Measurements from ENCODE around the gene KCNS3. TPM values are rescaled to one million over a fixed set of nuclear protein-coding genes. Genes with fewer than 3 reads are reported as not detected.
"Not testable (repeated sequence)": the region's sequence is repeated elsewhere in the genome, so short reads cannot be mapped to it uniquely, and the experiment has no call there.

KCNS3 gene
- total RNA-seq, 2 donors from 2014 or later = not detected

DNA sequence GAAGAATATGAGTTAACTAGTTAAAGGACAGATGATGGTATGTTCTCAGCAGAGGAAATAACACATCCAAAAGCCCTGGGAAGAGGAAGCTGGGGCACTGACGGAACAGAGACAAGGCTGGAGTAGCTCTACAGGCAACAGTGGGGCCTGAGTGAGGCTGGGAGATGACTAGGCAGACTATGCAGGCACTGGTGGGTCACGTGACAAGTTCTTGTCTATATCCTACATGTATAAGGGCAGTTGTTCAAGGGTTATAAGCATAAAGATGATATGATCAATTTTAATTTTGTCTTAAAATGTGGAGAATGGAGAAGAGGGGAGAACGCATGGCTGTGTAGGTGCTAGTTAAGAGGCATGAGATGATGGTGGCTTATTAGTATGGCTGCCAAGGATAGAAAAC lies 68.6 kb downstream of the KCNS3 start:
- no peaks in the 10 kb centered on the region for H3K4me1 Mint-ChIP-seq
- H3K27ac Mint-ChIP-seq = no peak overlapping the region
- peaks cover 3% of the 10 kb centered on the region for H3K27me3 Mint-ChIP-seq
- peaks cover 5% of the 10 kb centered on the region for H3K9me3 Mint-ChIP-seq
- ATAC-seq (replicated peaks) = no peak
- no peaks in the 10 kb centered on the region for H3K36me3 Mint-ChIP-seq (ENCODE audit: low read depth)
- H3K4me3 Mint-ChIP-seq = no peak overlapping the region

- H3K4me3 Mint-ChIP-seq = no peak overlapping the region
- no peaks in the 10 kb centered on the region for H3K36me3 Mint-ChIP-seq (ENCODE audit: low read depth)
- no peak overlapping the region for H3K27ac Mint-ChIP-seq
- no peaks in the 10 kb centered on the region for H3K27me3 Mint-ChIP-seq
- no peak for ATAC-seq (replicated peaks)
- peaks cover 5% of the 10 kb centered on the region for H3K9me3 Mint-ChIP-seq
- H3K4me1 Mint-ChIP-seq = no peaks in the 10 kb centered on the region
Measured at GRCh38 chr2:17950006-17950405, 71.5 kb downstream of the KCNS3 start.

- H3K36me3 Mint-ChIP-seq (ENCODE audit: low read depth) = no peaks in the 10 kb centered on the region
- no peaks in the 10 kb centered on the region for H3K27me3 Mint-ChIP-seq
- no peak for ATAC-seq (replicated peaks)
- no peaks in the 10 kb centered on the region for H3K9me3 Mint-ChIP-seq
- H3K27ac Mint-ChIP-seq = no peak overlapping the region
- H3K4me1 Mint-ChIP-seq = no peaks in the 10 kb centered on the region
- H3K4me3 Mint-ChIP-seq = no peak overlapping the region
Measured at GRCh38 chr2:17951563-17951962, 73.1 kb downstream of the KCNS3 start.

DNA sequence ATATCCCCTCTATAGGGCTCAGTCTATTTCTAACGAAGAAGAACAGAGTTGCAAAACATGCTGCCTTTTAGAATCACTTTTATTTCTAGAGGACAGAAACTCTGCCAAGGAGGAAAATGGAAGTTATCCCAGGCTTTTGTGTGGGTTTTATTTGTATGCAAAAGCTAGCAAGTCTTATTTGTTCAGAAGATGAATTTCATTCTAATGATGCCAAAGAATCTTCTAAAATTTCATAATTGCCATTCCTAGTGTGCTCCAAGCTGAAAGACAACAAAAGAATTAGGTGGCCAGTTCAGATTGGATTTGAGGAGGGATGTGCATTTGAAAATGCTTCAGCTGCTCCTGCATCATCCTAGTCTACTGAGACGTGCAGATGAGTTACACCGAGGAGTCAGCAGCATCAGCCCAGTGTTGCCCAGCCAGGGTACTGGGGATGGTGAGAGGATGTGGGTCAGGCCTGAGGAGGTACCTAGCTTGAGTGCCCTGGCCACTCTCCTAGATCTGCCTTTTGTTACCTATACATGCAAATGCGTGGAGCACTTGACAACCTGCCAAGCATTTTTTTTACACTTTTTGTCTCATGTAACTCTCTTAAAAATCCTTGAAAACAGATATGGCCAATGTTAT lies 80.1 kb downstream of the KCNS3 start:
- no peak for ATAC-seq (replicated peaks)
- Mint-ChIP-seq H3K27me3 (no peaks in the 10 kb centered on the region), H3K4me3 (no peak overlapping the region), H3K36me3 (ENCODE audit: low read depth) (no peaks in the 10 kb centered on the region), H3K4me1 (peaks cover 5% of the 10 kb centered on the region), H3K27ac (no peak overlapping the region), H3K9me3 (peaks cover 5% of the 10 kb centered on the region)

DNA sequence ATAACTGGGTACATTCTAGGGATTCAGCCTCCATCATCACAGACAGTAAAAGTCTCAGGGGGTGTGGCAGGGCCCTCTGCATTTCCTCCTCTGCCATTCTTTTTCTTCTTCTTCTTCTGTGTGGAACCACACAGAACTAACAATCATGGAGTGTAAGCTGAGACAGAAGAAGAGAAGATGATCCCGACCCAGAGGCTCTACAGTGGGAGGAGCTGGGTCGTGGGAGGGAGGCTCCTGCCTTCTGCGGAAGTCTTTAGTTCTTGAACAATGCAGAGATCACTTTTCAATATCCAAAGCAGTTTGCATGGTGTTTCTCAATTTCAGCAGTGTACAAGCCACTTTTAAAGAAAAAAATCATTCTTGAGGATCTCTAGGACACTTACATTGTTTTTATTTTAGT lies 80.9 kb downstream of the KCNS3 start:
- Mint-ChIP-seq H3K4me3 (no peak overlapping the region), H3K36me3 (ENCODE audit: low read depth) (no peaks in the 10 kb centered on the region), H3K4me1 (peaks cover 5% of the 10 kb centered on the region), H3K27me3 (no peaks in the 10 kb centered on the region), H3K9me3 (peaks cover 5% of the 10 kb centered on the region), H3K27ac (no peak overlapping the region)
- ATAC-seq (replicated peaks) = no peak

DNA sequence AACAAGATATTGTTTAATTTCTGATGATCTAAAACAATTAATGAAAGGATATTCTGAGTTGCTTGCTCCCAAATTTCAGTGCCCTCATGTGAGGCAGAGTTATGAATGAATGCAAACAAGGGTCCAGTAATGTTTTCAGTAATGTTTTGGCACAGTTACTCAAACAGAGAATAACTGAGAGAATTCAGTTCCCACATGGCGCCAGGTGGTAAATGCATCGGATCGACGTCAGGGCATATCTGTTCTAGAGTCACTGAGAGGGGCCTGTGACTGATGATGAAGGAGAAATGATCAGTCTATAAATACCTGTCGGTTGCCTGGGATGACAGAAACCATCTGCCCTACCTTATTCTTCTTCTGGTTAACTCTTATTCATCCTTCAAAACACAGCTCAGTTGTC lies 81.4 kb downstream of the KCNS3 start:
- no peaks in the 10 kb centered on the region for H3K36me3 Mint-ChIP-seq (ENCODE audit: low read depth)
- no peak overlapping the region for H3K27ac Mint-ChIP-seq
- H3K9me3 Mint-ChIP-seq = peaks cover 5% of the 10 kb centered on the region
- H3K4me3 Mint-ChIP-seq = no peak overlapping the region
- peaks cover 5% of the 10 kb centered on the region for H3K4me1 Mint-ChIP-seq
- no peaks in the 10 kb centered on the region for H3K27me3 Mint-ChIP-seq
- no peak for ATAC-seq (replicated peaks)

DNA sequence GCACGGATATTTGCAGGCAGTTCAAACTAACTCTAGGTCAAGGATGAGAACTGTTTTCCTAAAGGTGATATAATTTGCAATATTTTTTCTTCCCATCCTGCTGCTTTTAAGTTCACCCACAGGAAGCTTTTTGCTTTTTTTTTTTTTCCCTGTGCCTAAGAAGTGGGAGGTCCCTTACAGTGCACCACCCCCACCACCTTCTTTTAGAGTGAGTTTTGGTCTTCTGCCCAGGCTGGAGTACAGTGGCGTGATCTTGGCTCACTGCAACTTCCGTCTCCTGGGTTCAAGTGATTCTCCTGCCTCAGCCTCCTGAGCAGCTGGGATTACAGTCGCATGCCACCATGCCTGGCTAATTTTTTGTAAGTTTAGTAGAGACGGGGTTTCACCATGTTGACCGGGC lies 82.5 kb downstream of the KCNS3 start:
- H3K27me3 Mint-ChIP-seq = no peaks in the 10 kb centered on the region
- no peak overlapping the region for H3K27ac Mint-ChIP-seq
- H3K36me3 Mint-ChIP-seq (ENCODE audit: low read depth) = no peaks in the 10 kb centered on the region
- H3K9me3 Mint-ChIP-seq = peaks cover 5% of the 10 kb centered on the region
- no peak overlapping the region for H3K4me3 Mint-ChIP-seq
- no peak for ATAC-seq (replicated peaks)
- peaks cover 5% of the 10 kb centered on the region for H3K4me1 Mint-ChIP-seq

GRCh38 chr2:17961789-17962188 lies 83.3 kb downstream of the KCNS3 start:
- H3K4me3 Mint-ChIP-seq = no peak overlapping the region
- H3K9me3 Mint-ChIP-seq = peaks cover 5% of the 10 kb centered on the region
- H3K27ac Mint-ChIP-seq = no peak overlapping the region
- no peak for ATAC-seq (replicated peaks)
- H3K4me1 Mint-ChIP-seq = peaks cover 5% of the 10 kb centered on the region
- H3K36me3 Mint-ChIP-seq (ENCODE audit: low read depth) = no peaks in the 10 kb centered on the region
- no peaks in the 10 kb centered on the region for H3K27me3 Mint-ChIP-seq

GRCh38 chr2:17962876-17963275 lies 84.4 kb downstream of the KCNS3 start:
- Mint-ChIP-seq H3K4me1 (peaks cover 5% of the 10 kb centered on the region), H3K4me3 (no peak overlapping the region), H3K9me3 (peaks cover 5% of the 10 kb centered on the region), H3K27ac (no peak overlapping the region), H3K27me3 (no peaks in the 10 kb centered on the region), H3K36me3 (ENCODE audit: low read depth) (no peaks in the 10 kb centered on the region)
- ATAC-seq (replicated peaks) = no peak

DNA sequence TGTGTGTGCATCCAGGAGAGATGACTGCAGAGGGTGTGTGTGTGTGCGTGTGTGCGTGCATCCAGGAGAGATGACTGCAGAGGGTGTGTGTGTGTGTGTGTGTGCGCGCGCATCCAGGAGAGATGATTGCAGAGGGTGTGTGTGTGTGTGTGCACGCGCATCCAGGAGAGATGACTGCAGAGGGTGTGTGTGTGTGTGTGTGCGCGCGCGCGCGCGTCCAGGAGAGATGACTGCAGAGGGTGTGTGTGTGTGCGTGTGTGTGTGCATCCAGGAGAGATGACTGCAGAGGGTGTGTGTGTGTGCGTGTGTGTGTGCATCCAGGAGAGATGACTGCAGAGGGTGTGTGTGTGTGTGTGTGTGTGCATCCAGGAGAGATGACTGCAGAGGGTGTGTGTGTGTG lies 85.1 kb downstream of the KCNS3 start:
- H3K4me1 Mint-ChIP-seq; H3K36me3 Mint-ChIP-seq (ENCODE audit: low read depth); H3K9me3 Mint-ChIP-seq; H3K4me3 Mint-ChIP-seq; H3K27ac Mint-ChIP-seq; H3K27me3 Mint-ChIP-seq; ATAC-seq (replicated peaks): not testable (repeated sequence)

- Mint-ChIP-seq H3K36me3 (ENCODE audit: low read depth) (no peaks in the 10 kb centered on the region), H3K9me3 (peaks cover 5% of the 10 kb centered on the region), H3K4me3 (no peak overlapping the region), H3K27me3 (peaks cover 3% of the 10 kb centered on the region), H3K27ac (no peak overlapping the region), H3K4me1 (peaks cover 5% of the 10 kb centered on the region)
- ATAC-seq (replicated peaks) = no peak
Measured at GRCh38 chr2:17965196-17965595, 86.7 kb downstream of the KCNS3 start.

GRCh38 chr2:17966798-17967197 lies 88.3 kb downstream of the KCNS3 start:
- Mint-ChIP-seq H3K27ac (no peak overlapping the region), H3K36me3 (ENCODE audit: low read depth) (no peaks in the 10 kb centered on the region), H3K9me3 (peaks cover 5% of the 10 kb centered on the region), H3K4me1 (peaks cover 5% of the 10 kb centered on the region), H3K27me3 (peaks cover 3% of the 10 kb centered on the region), H3K4me3 (no peak overlapping the region)
- no peak for ATAC-seq (replicated peaks)

- ATAC-seq (replicated peaks) = no peak
- Mint-ChIP-seq H3K4me1 (no peaks in the 10 kb centered on the region), H3K27ac (no peak overlapping the region), H3K4me3 (no peak overlapping the region), H3K9me3 (no peaks in the 10 kb centered on the region), H3K27me3 (peaks cover 7% of the 10 kb centered on the region), H3K36me3 (ENCODE audit: low read depth) (no peaks in the 10 kb centered on the region)
Measured at GRCh38 chr2:17969661-17970060, 91.2 kb downstream of the KCNS3 start.

DNA sequence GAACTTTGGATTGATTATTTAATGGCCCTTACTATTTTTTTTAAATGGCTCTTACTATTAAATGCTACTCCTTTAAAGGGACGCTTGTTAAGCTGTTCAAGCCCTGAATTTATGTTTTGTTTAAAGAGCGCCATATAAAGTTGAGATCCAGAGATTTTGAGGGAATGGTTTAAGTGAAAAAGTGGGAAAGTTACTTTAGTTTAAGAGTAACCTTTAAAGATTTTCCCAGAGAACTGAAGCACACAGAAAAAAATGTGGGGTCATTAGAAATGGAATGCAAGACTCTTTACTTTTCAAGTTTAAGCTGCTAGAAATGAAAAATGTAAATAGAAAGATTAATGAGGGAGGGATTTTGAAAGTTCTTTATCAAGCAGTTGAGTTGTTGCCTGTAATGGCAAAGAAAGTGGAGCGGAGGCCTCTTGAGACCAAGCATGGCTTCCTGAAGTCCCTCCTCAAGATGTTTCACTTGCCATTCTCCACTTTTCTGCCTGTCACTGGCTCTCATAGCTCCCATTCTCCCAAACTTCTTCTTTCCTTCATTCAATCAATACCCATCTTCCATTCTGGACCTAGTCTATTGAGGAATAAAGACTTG lies 93.2 kb downstream of the KCNS3 start:
- H3K9me3 Mint-ChIP-seq = no peaks in the 10 kb centered on the region
- no peak for ATAC-seq (replicated peaks)

GRCh38 chr2:17972991-17973390 lies 94.5 kb downstream of the KCNS3 start:
- no peak for ATAC-seq (replicated peaks)
- H3K36me3 Mint-ChIP-seq (ENCODE audit: low read depth) = no peaks in the 10 kb centered on the region
- H3K4me1 Mint-ChIP-seq = no peaks in the 10 kb centered on the region
- H3K4me3 Mint-ChIP-seq = no peak overlapping the region
- peaks cover 7% of the 10 kb centered on the region for H3K27me3 Mint-ChIP-seq
- H3K27ac Mint-ChIP-seq = no peak overlapping the region
- no peaks in the 10 kb centered on the region for H3K9me3 Mint-ChIP-seq

More for the DNA sequence above, 93.2 kb downstream of the KCNS3 start:
- no peak overlapping the region for H3K27ac Mint-ChIP-seq
- no peak overlapping the region for H3K4me3 Mint-ChIP-seq
- peaks cover 7% of the 10 kb centered on the region for H3K27me3 Mint-ChIP-seq
- H3K36me3 Mint-ChIP-seq (ENCODE audit: low read depth) = no peaks in the 10 kb centered on the region
- H3K4me1 Mint-ChIP-seq = no peaks in the 10 kb centered on the region

GRCh38 chr2:17975401-17975800 lies 96.9 kb downstream of the KCNS3 start:
- ATAC-seq (replicated peaks) = no peak
- Mint-ChIP-seq H3K36me3 (ENCODE audit: low read depth) (no peaks in the 10 kb centered on the region), H3K9me3 (no peaks in the 10 kb centered on the region)

More at GRCh38 chr2:17975401-17975800, 96.9 kb downstream of the KCNS3 start:
- Mint-ChIP-seq H3K4me1 (no peaks in the 10 kb centered on the region), H3K4me3 (no peak overlapping the region), H3K27ac (no peak overlapping the region), H3K27me3 (peaks cover 3% of the 10 kb centered on the region)

All from activated T-helper 17 cell treated with anti-CD3 and anti-CD28 coated beads, Interleukin-2, amount 50 U/mL, for 72 hours (primary cell).